ENCODE data around the gene FRMD4A. TPM values are rescaled to one million over a fixed set of nuclear protein-coding genes. Genes with fewer than 3 reads are reported as not detected.

Gene FRMD4A
- total and polyA plus RNA-seq, 2 of the 4 experiments (the other 2 are of a cell fraction), result 30.3 to 68.8 TPM

DNA sequence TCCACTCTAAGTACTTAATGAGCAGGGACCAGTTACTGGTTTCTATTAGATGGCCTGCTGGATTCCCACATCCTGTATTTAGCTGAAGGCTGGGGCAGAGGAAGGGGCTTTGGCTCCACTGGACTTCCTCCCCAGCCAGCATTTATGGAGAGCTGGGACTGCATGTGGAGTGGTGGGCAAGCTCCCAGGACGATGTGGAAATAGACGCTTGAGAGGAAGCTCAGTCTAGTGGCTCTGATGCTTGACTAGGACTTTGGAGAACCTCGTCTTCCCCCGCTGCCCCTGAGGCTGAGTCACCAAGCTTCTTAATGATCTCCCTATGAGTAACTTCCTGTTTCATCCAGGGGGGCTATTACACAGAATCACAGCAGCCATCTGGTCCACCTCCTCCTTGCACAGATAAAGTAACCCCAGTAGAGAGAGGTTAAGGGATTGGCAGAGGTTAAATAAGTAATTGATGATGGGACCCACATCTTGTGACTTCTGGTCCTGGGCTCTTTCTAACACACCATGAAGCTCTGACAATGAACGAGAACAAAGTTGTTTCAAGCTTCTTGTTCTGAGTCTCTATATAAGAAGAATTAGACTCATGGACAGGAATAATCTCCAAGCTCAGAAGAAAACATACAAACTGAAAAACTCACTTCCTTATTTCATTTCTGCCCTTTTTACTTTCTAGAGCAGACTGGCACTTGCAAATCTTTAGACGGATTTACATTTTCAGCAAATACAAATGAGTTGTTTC, 617.7 kb downstream of the FRMD4A start (continued):
- TF ChIP-seq, protein P1, sequence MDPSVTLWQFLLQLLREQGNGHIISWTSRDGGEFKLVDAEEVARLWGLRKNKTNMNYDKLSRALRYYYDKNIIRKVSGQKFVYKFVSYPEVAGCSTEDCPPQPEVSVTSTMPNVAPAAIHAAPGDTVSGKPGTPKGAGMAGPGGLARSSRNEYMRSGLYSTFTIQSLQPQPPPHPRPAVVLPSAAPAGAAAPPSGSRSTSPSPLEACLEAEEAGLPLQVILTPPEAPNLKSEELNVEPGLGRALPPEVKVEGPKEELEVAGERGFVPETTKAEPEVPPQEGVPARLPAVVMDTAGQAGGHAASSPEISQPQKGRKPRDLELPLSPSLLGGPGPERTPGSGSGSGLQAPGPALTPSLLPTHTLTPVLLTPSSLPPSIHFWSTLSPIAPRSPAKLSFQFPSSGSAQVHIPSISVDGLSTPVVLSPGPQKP (IDR thresholded peaks at IDR 0.05; ENCODE audit: borderline replicate concordance, low read depth, low read length), result no peak

DNA sequence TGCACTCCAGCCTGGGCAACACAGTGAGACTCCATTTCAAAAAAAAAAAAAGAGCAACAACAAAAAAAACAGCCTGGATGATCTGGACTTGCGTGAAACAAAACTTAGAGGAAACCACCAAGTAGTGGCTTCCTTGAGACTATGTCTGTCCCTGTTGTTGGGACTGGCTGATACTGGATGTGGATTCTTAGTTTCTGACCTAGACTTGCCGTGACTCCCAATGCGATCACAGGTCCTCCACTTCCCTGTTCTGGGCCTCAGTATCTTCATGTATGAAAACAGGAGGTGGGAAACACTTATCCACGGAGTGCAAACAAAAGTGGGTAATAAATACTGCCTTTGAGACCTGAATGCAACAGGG, 618.3 kb downstream of the FRMD4A start:
- peaks cover 0 to 54% of the 10 kb centered on the region in 2 experiments for H3K79me1 ChIP-seq (ENCODE audit: low read depth in 1 of 2, low read length in 2 of 2)
- dilution Hi-C loops (cut with HindIII; ENCODE audit: low sequenced_read_pairs, unreplicated experiment), result no loop called here
- H2AK5ac ChIP-seq (ENCODE audit: low read depth, low read length), result peak overlapping the region; percentile 98
- ChIA-PET POLR2A (ENCODE audit: unreplicated experiment) (interaction anchor here (0.5 to 0.6 kb wide), 2 partner anchors 28 to 48 kb away, joined by 4 to 10 read pairs; no protein-coding TSS in a partner anchor), CTCF (interaction anchor here (1.0 kb wide), 1 partner anchor 175 kb away, joined by 3 read pairs; no protein-coding TSS in a partner anchor)
- H2BK5ac ChIP-seq (ENCODE audit: low read depth, low read length, poor library complexity, severe bottlenecking), result peak overlapping the region; percentile 90
- peak overlapping the region; percentile 94 for H2BK120ac ChIP-seq (ENCODE audit: low read depth, low read length)
- H3K4me2 ChIP-seq (ENCODE audit: low read depth, low read length), result peak overlapping the region; percentile 22; the same call in 1 of the 2 replicates
- H3K4ac ChIP-seq (ENCODE audit: low read depth, low read length), result peak overlapping the region; percentile 94
- no TSS peak for BruUV-seq (replicated peaks)
- H4K91ac ChIP-seq (ENCODE audit: insufficient read depth, low read depth, low read length), result peak overlapping the region; percentile 99
- H3K27me3 ChIP-seq (ENCODE audit: control insufficient read depth, insufficient read depth, low read length), result no peaks in the 10 kb centered on the region
- peak overlapping the region; percentile 1 for H2AFZ ChIP-seq (replicated peaks; ENCODE audit: low read length, poor library complexity)
- ATAC-seq (ENCODE audit: low read depth) (no peak), DNase-seq (no peak)
- H2BK15ac ChIP-seq (ENCODE audit: low read depth, low read length), result peak overlapping the region; percentile 98
- H3K9ac ChIP-seq (ENCODE audit: low read depth, low read length), result peak overlapping the region; percentile 5; the same call in 1 of the 2 replicates
- peaks cover 31% of the 10 kb centered on the region for H3K4me1 ChIP-seq (ENCODE audit: control insufficient read depth, insufficient read depth, low read length)
- no peak overlapping the region for H3K4me3 ChIP-seq (ENCODE audit: insufficient read depth, low read depth, low read length)
- peak overlapping the region; percentile 74 for H4K5ac ChIP-seq (ENCODE audit: low read depth, low read length)
- TF ChIP-seq RFX5 (IDR thresholded peaks at IDR 0.05; ENCODE audit: low read depth, low read length), result no peak
- TF ChIP-seq, protein P1 (IDR thresholded peaks at IDR 0.05; ENCODE audit: borderline replicate concordance, low read depth, low read length), result no peak
- no peak for TF ChIP-seq MXI1 (IDR thresholded peaks at IDR 0.05; ENCODE audit: borderline replicate concordance, low read depth, low read length)
- no peak for TF ChIP-seq SMC3 (IDR thresholded peaks at IDR 0.05; ENCODE audit: low read depth, low read length)
- no peak for TF ChIP-seq FOS (IDR thresholded peaks at IDR 0.05; ENCODE audit: low read depth, low read length)
- TF ChIP-seq MAZ (IDR thresholded peaks at IDR 0.05; ENCODE audit: borderline replicate concordance, low read depth, low read length), result no peak
- TF ChIP-seq, protein P2, sequence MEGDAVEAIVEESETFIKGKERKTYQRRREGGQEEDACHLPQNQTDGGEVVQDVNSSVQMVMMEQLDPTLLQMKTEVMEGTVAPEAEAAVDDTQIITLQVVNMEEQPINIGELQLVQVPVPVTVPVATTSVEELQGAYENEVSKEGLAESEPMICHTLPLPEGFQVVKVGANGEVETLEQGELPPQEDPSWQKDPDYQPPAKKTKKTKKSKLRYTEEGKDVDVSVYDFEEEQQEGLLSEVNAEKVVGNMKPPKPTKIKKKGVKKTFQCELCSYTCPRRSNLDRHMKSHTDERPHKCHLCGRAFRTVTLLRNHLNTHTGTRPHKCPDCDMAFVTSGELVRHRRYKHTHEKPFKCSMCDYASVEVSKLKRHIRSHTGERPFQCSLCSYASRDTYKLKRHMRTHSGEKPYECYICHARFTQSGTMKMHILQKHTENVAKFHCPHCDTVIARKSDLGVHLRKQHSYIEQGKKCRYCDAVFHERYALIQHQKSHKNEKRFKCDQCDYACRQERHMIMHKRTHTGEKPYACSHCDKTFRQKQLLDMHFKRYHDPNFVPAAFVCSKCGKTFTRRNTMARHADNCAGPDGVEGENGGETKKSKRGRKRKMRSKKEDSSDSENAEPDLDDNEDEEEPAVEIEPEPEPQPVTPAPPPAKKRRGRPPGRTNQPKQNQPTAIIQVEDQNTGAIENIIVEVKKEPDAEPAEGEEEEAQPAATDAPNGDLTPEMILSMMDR (conservative IDR thresholded peaks at IDR 0.05; ENCODE audit: low read depth, low read length), result no peak
- TF ChIP-seq MAFK (IDR thresholded peaks at IDR 0.05; ENCODE audit: low read depth, low read length), result no peak
- WGBS, 2 experiments (ENCODE audit: extremely low coverage in 2 of 2, insufficient read length in 1 of 2), result no CpG with 5 or more reads among the region's 4 CpGs
- peak overlapping the region; percentile 90 to 94 for H4K8ac ChIP-seq (ENCODE audit: low read depth in 2 of 2, low read length in 2 of 2)
- peaks cover 18% of the 10 kb centered on the region for H3K9me1 ChIP-seq (ENCODE audit: insufficient read depth, low read length)
- intact Hi-C loops (cut with micrococcal nuclease), result no loop called here
- peak overlapping the region; percentile 68 for H2AK9ac ChIP-seq (replicated peaks; ENCODE audit: low read depth, low read length, poor library complexity)
- H3K18ac ChIP-seq (ENCODE audit: low read depth, low read length), result peak overlapping the region; percentile 84
- H3K23ac ChIP-seq (ENCODE audit: low read depth, low read length), result peak overlapping the region; percentile 93
- in situ Hi-C loops (cut with MboI; ENCODE audit: low sequenced_read_pairs), result no loop called here
- peak overlapping the region; percentile 76 for H3K27ac ChIP-seq (ENCODE audit: insufficient read depth, low read length)
- no peaks in the 10 kb centered on the region for H3K36me3 ChIP-seq (ENCODE audit: control insufficient read depth, insufficient read depth, low read length)
- peak overlapping the region; percentile 89 for H3K56ac ChIP-seq (ENCODE audit: extremely low read depth, insufficient read depth, low read length)
- peak overlapping the region; percentile 95 for H2BK20ac ChIP-seq (ENCODE audit: low read depth, low read length)
- H3K9me3 ChIP-seq (ENCODE audit: control insufficient read depth, insufficient read depth, low read length), result no peaks in the 10 kb centered on the region
- no peaks in the 10 kb centered on the region for H4K20me1 ChIP-seq (ENCODE audit: insufficient read depth, low read length)
- H3K14ac ChIP-seq (replicated peaks; ENCODE audit: low read depth, low read length), result peak overlapping the region; percentile 93

Measured in IMR-90 (cell line).